ENCODE measurements around the gene CHD2. TPM values are rescaled to one million over a fixed set of nuclear protein-coding genes. Genes with fewer than 3 reads are reported as not detected.

Gene CHD2
- total RNA-seq, 1 donor from 2014 or later: 100 TPM

DNA sequence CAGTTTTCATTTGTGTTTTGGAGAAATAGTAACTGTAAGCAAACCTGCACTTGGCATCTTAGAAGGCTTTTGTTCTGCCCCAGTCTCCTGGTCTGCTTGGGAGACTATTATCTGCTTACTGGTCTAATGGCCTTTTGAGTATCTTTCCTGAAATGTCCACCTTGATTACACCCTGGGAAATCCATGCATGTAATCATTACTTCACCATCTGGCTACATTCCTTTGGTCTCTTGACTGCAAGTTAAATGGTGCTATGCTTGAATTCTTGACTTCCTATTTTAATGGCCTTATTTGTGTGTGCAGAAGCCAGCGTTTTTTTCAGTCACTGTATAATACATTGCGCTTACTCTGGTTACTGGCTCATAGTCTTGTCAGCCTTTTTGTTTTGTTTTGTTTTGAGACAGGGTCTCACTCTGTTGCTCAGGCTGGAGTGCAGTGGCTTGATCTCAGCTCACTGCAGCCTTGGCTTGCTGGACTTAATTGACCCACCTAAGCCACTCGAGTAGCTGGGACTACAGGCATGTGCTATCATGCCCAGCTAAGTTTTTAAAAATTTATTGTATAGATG, 30.0 kb downstream of the CHD2 start:
- no peak overlapping the region for H3K4me3 ChIP-seq
- DNase-seq (ENCODE audit: extremely low spot score in 2 of 2): no peak
- no peaks in the 10 kb centered on the region for H3K9me3 ChIP-seq
- H3K27me3 ChIP-seq: no peaks in the 10 kb centered on the region
- H3K36me3 ChIP-seq: peaks cover 0 to 88% of the 10 kb centered on the region in 2 donors
- intact Hi-C loops (cut with DNase I): no loop called here
- H3K4me1 ChIP-seq: peaks cover 20% of the 10 kb centered on the region
- no peak for TF ChIP-seq POLR2AphosphoS5 (IDR thresholded peaks at IDR 0.05; ENCODE audit: insufficient read depth in 1 of 2, low read depth in 1 of 2)
- TF ChIP-seq, protein P1, sequence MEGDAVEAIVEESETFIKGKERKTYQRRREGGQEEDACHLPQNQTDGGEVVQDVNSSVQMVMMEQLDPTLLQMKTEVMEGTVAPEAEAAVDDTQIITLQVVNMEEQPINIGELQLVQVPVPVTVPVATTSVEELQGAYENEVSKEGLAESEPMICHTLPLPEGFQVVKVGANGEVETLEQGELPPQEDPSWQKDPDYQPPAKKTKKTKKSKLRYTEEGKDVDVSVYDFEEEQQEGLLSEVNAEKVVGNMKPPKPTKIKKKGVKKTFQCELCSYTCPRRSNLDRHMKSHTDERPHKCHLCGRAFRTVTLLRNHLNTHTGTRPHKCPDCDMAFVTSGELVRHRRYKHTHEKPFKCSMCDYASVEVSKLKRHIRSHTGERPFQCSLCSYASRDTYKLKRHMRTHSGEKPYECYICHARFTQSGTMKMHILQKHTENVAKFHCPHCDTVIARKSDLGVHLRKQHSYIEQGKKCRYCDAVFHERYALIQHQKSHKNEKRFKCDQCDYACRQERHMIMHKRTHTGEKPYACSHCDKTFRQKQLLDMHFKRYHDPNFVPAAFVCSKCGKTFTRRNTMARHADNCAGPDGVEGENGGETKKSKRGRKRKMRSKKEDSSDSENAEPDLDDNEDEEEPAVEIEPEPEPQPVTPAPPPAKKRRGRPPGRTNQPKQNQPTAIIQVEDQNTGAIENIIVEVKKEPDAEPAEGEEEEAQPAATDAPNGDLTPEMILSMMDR (IDR thresholded peaks at IDR 0.05): no peak
- no peak for TF ChIP-seq POLR2A (IDR thresholded peaks at IDR 0.05)
- H3K27ac ChIP-seq: peak overlapping the region; percentile 13

DNA sequence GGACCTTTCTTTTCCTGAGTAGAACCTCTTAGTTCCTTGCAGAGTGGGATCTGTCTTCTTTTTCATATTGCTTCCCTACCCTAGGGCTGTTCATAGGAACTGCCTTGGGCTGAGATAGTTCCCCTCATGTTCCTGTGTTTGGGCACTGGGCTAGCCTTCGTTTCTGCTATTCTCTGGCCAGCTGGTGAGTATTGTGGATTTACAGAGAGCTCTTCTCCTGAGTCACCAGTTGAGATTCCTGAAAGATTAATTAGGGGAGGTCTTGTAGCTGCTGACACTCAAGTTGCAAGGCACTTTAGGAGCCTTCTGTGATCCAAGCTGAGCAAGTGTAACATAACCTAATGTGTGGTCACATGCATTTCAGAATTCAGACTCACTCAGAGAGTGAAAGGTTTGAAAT, 30.7 kb downstream of the CHD2 start:
- intact Hi-C loops (cut with DNase I): no loop called here
- peak overlapping the region; percentile 13 for H3K27ac ChIP-seq
- no peak overlapping the region for H3K4me3 ChIP-seq
- H3K4me1 ChIP-seq: peaks cover 16% of the 10 kb centered on the region
- no peaks in the 10 kb centered on the region for H3K27me3 ChIP-seq
- H3K36me3 ChIP-seq: peaks cover 0 to 88% of the 10 kb centered on the region in 2 donors
- no peak for DNase-seq (ENCODE audit: extremely low spot score in 2 of 2)
- no peaks in the 10 kb centered on the region for H3K9me3 ChIP-seq
- no peak for TF ChIP-seq POLR2A (IDR thresholded peaks at IDR 0.05)
- TF ChIP-seq POLR2AphosphoS5 (IDR thresholded peaks at IDR 0.05; ENCODE audit: insufficient read depth in 1 of 2, low read depth in 1 of 2): no peak
- TF ChIP-seq, protein P1 (IDR thresholded peaks at IDR 0.05): no peak

DNA sequence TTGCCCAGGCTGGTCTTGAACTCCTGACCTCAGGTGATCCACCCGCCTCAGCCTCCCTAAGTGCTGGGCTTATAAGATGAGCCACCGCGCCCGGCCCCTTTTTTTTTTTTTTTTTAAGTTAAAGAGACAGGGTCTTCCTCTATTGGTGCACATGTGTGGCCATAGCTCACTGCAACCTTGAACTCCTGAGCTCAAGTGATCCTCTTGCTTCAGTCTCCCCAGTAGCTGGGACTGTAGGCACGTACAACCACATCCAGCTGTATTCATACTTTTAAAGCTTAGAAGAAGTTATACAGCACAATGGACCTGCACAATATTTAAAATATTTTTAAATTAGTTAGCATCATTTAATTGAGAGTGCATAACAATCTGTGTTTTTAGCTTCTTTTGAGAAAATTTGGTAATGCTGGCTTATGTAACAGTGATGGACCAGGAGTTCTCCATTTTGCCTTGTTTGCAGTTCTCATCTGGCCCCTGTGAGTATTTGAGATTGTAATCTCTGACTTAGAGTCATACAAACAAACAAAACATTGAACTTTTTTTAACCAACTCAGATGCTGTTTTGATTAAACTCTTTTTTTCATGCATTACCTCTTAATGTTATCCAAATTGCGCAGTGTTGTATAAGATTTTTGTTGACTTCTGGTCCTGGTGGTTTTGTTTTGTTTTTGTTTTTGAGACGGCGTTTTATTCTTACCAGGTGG, 33.0 kb downstream of the CHD2 start:
- no peak overlapping the region for H3K27ac ChIP-seq
- TF ChIP-seq, protein P1 (IDR thresholded peaks at IDR 0.05): no peak
- TF ChIP-seq POLR2A (IDR thresholded peaks at IDR 0.05) (no peak), POLR2AphosphoS5 (IDR thresholded peaks at IDR 0.05; ENCODE audit: insufficient read depth in 1 of 2, low read depth in 1 of 2) (no peak)
- H3K4me3 ChIP-seq: no peak overlapping the region
- peaks cover 0 to 88% of the 10 kb centered on the region in 2 donors for H3K36me3 ChIP-seq
- peaks cover 16% of the 10 kb centered on the region for H3K4me1 ChIP-seq
- H3K27me3 ChIP-seq: no peaks in the 10 kb centered on the region
- H3K9me3 ChIP-seq: no peaks in the 10 kb centered on the region
- intact Hi-C loops (cut with DNase I): no loop called here
- no peak for DNase-seq (ENCODE audit: extremely low spot score in 2 of 2)

DNA sequence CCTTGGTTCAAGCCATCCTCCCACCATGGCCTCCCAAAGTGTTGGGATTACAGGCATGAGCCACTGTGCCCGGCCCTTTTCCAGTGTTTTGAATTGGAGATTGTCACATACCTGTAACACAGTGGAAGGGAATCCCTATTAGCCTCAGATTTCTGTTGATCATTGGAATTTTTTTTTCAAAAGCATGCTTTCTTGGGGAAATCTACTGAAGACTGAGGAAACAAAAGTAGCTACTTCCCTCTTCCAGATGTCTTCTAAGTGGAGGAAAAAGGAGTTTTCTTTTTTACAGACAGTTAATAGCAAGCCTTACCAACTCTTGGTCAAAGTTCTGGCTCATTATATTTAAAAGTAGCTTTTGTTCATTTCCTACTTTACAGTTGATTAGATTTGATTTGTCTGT, 33.7 kb downstream of the CHD2 start:
- TF ChIP-seq POLR2A (IDR thresholded peaks at IDR 0.05) (no peak), POLR2AphosphoS5 (IDR thresholded peaks at IDR 0.05; ENCODE audit: insufficient read depth in 1 of 2, low read depth in 1 of 2) (no peak)
- TF ChIP-seq, protein P1 (IDR thresholded peaks at IDR 0.05): no peak
- Histone ChIP-seq H3K4me1 (peaks cover 16% of the 10 kb centered on the region), H3K27me3 (no peaks in the 10 kb centered on the region), H3K9me3 (no peaks in the 10 kb centered on the region), H3K27ac (no peak overlapping the region), H3K36me3 (peaks cover 0 to 88% of the 10 kb centered on the region in 2 donors), H3K4me3 (no peak overlapping the region)
- intact Hi-C loops (cut with DNase I): no loop called here
- DNase-seq (ENCODE audit: extremely low spot score in 2 of 2): no peak

DNA sequence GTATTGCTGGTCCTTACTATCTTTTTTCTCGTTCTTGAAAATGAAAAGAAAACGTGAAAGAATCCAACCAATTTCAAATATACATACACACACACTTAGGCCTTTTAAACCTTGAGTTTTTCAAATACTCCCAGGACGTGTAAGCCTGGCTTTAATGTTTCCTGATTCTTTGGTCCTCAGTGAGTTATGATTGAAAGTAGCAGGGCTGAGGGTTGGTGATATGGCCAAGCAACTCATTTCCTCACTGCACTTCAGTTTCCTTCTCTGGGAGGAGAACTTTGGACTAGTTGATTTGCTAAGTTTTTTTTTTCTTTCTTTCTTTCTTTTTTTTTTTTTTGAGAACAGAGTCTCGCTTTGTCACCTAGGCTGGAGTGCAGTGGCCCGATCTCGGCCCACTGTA, 34.6 kb downstream of the CHD2 start:
- intact Hi-C loops (cut with DNase I): no loop called here

More for the DNA sequence above, 34.6 kb downstream of the CHD2 start:
- peaks cover 16% of the 10 kb centered on the region for H3K4me1 ChIP-seq
- no peaks in the 10 kb centered on the region for H3K9me3 ChIP-seq
- H3K4me3 ChIP-seq: no peak overlapping the region
- TF ChIP-seq POLR2AphosphoS5 (IDR thresholded peaks at IDR 0.05; ENCODE audit: insufficient read depth in 1 of 2, low read depth in 1 of 2) (no peak), POLR2A (IDR thresholded peaks at IDR 0.05) (no peak)
- TF ChIP-seq, protein P1 (IDR thresholded peaks at IDR 0.05): no peak
- no peak for DNase-seq (ENCODE audit: extremely low spot score in 2 of 2)
- peaks cover 0 to 91% of the 10 kb centered on the region in 2 donors for H3K36me3 ChIP-seq
- H3K27ac ChIP-seq: no peak overlapping the region
- no peaks in the 10 kb centered on the region for H3K27me3 ChIP-seq
